Vagina (tissue), 2 donors: ENCODE results near the gene TAS2R40. TPM values are rescaled to one million over a fixed set of nuclear protein-coding genes. Genes with fewer than 3 reads are reported as not detected.
A peak's percentile ranks its signal among the peaks of the same experiment; 100 is the strongest.
"Not testable (repeated sequence)": the region's sequence is repeated elsewhere in the genome, so short reads cannot be mapped to it uniquely, and the experiment has no call there.

Source experiments
- DNase-seq, 2 donors: peaks; one replicate each; pipeline ENCODE4 v3.0.0-alpha.2; 2017; ENCODE audit errors: extremely low spot score in 2 of 2
- H3K27ac ChIP-seq: fragments of 200-600 bp; sonication (generic); one replicate; pipeline ENCODE4 v1.5.1; 2019
- H3K27me3 ChIP-seq: fragments of 200-600 bp; sonication (generic); one replicate; pipeline ENCODE4 v1.5.1; 2019
- H3K36me3 ChIP-seq, 2 donors: fragments of 200-600 bp; sonication (generic); one replicate each; pipeline ENCODE4 v1.5.1; 2017 to 2019
- H3K4me1 ChIP-seq: fragments of 200-600 bp; sonication (generic); one replicate; pipeline ENCODE4 v1.5.1; 2019
- H3K4me3 ChIP-seq, 2 donors: fragments of 200-600 bp; sonication (generic); 1 replicate in 1 of 2; 2 replicates in 1 of 2; pipeline ENCODE4 v1.5.1; 2016 to 2019
- H3K9me3 ChIP-seq: fragments of 200-600 bp; sonication (generic); one replicate; pipeline ENCODE4 v1.5.1; 2019
- CTCF ChIP-seq, 3 experiments: fragments of 450-650 bp in 2 of 3; fragments of 200-600 bp in 1 of 3; sonication (generic) in 1 of 3; IDR thresholded peaks; one replicate each; pipeline ENCODE4 v1.5.1; 2017 to 2019; ENCODE audit warnings: antibody characterized with exemption in 3 of 3, mild to moderate bottlenecking in 2 of 3, moderate library complexity in 2 of 3
- POLR2A ChIP-seq, 2 donors: fragments of 450-650 bp; IDR thresholded peaks; one replicate each; pipeline ENCODE4 v1.6.1; 2017; ENCODE audit warnings: antibody characterized with exemption in 2 of 2, mild to moderate bottlenecking in 2 of 2, moderate library complexity in 2 of 2
- POLR2AphosphoS5 ChIP-seq, 2 donors: sonication (generic); formaldehyde crosslinking; IDR thresholded peaks; one replicate each; pipeline ENCODE4 v1.9.0; 2017; ENCODE audit warnings: antibody characterized with exemption in 2 of 2, mild to moderate bottlenecking in 2 of 2, low read depth in 1 of 2; ENCODE audit not compliant: insufficient read depth in 1 of 2
- intact Hi-C: fragments of 100-400 bp; cut with DNase I; formaldehyde crosslinking; loops from one replicate; pipeline ENCODE4 v1.15.1; 2023
- total RNA-seq: library from RNA; depleted of rRNA; stranded (reverse); fragments of >200 nt; gene quantifications from one replicate; pipeline ENCODE4 v1.2.3, GENCODE V29; 2016

TAS2R40 gene
- total RNA-seq, 1 donor from 2014 or later, result not detected

GRCh38 chr7:143261901-143262300, 40.1 kb downstream of the TAS2R40 start:
- intact Hi-C loops, result no loop called here
- no peak for DNase-seq
- H3K4me3 ChIP-seq, result no peak overlapping the region
- peaks cover 22% of the 10 kb centered on the region for H3K4me1 ChIP-seq
- H3K27me3 ChIP-seq, result no peaks in the 10 kb centered on the region
- TF ChIP-seq POLR2A (IDR thresholded peaks at IDR 0.05) (no peak), POLR2AphosphoS5 (IDR thresholded peaks at IDR 0.05; ENCODE audit: insufficient read depth in 1 of 2, low read depth in 1 of 2) (no peak), CTCF (IDR thresholded peaks at IDR 0.05) (no peak)
- H3K9me3 ChIP-seq, result no peaks in the 10 kb centered on the region
- no peak overlapping the region for H3K27ac ChIP-seq
- peaks cover 0 to 5% of the 10 kb centered on the region in 2 donors for H3K36me3 ChIP-seq

GRCh38 chr7:143263266-143264195, 41.7 kb downstream of the TAS2R40 start, which contains the start of gene GSTK1:
GSTK1 (plus strand) TSS chr7:143263441; CDS start chr7:143263514, 73 bp downstream.
- intact Hi-C loops, result no loop called here
- H3K36me3 ChIP-seq, result peaks cover 0 to 21% of the 10 kb centered on the region in 2 donors
- TF ChIP-seq POLR2AphosphoS5 (IDR thresholded peaks at IDR 0.05; ENCODE audit: insufficient read depth in 1 of 2, low read depth in 1 of 2) (peak; percentile 65 to 94), CTCF (IDR thresholded peaks at IDR 0.05) (no peak), POLR2A (IDR thresholded peaks at IDR 0.05) (peak in 1 of 2 donors; percentile 69)

DNA sequence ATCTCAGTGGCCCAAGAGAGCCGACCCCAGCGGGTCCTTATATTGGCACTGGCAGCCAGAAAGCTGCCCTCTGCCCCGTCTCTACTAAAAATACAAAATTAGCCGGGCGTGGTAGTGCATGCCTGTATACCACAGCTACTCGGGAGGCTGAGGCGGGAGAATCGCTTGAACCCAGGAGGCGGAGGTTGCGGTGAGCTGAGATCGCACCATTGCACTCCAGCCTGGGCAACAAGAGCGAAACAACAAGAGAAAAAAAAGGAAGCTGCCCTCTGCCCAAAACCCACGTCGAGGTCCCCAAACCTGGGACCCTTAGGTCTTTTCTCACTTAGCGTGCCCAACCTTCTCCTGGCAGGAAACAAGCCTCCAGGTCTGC, 42.3 kb downstream of the TAS2R40 start:
- DNase-seq, H3K27me3 ChIP-seq, intact Hi-C loops, H3K9me3 ChIP-seq: not testable (repeated sequence)
- Histone ChIP-seq H3K27ac (peak overlapping the region; percentile 81), H3K36me3 (peaks cover 0 to 26% of the 10 kb centered on the region in 2 donors), H3K4me1 (peaks cover 22% of the 10 kb centered on the region), H3K4me3 (peak overlapping the region; percentile 78 to 82)

More at GRCh38 chr7:143263266-143264195, 41.7 kb downstream of the TAS2R40 start, which contains the start of gene GSTK1:
- no peaks in the 10 kb centered on the region for H3K9me3 ChIP-seq
- peak within 1 kb of the TSS; percentile 81 for H3K27ac ChIP-seq
- H3K27me3 ChIP-seq, result no peaks in the 10 kb centered on the region
- peaks cover 22% of the 10 kb centered on the region for H3K4me1 ChIP-seq
- no peak for DNase-seq
- H3K4me3 ChIP-seq, result peak within 1 kb of the TSS; percentile 78 to 82

DNA sequence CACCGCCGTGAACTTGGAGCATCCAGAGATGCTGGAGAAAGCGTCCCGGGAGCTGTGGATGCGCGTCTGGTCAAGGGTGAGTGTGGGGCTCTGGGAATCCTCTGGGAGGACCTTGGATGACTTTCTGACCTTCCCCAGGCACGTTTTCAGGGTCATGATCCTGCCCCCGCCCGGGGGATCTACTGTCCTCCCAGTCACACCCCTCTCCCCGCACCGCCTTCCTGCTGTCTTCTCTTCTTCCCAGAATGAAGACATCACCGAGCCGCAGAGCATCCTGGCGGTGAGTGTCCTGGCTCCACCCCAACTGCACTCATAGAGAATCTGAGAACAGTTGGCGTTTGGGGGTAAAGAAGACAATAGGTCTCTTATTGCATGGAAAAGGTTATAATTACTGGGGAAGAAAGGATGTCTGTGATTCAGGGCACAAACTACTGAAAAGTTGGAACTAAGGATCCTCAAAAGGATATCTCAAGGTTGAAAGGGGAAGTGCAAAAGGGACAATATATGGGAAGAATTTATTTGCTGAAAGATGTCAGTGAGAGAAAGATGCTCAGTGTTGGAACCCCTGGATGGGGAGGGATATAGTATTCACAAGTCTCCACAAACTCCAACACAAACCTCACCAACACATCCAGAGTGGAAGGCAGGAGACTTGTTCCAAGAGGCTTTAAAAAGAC, 43.3 kb downstream of the TAS2R40 start:
- TF ChIP-seq POLR2A (IDR thresholded peaks at IDR 0.05) (no peak), CTCF (IDR thresholded peaks at IDR 0.05) (no peak), POLR2AphosphoS5 (IDR thresholded peaks at IDR 0.05; ENCODE audit: insufficient read depth in 1 of 2, low read depth in 1 of 2) (no peak)
- H3K4me3 ChIP-seq, result peak overlapping the region in 1 of 2 donors; percentile 78
- peaks cover 0 to 32% of the 10 kb centered on the region in 2 donors for H3K36me3 ChIP-seq

GRCh38 chr7:143269251-143269650, 47.4 kb downstream of the TAS2R40 start:
- DNase-seq, result no peak
- Histone ChIP-seq H3K27me3 (no peaks in the 10 kb centered on the region), H3K9me3 (no peaks in the 10 kb centered on the region), H3K4me3 (no peak overlapping the region), H3K36me3 (peaks cover 0 to 32% of the 10 kb centered on the region in 2 donors), H3K4me1 (peaks cover 12% of the 10 kb centered on the region), H3K27ac (no peak overlapping the region)
- TF ChIP-seq CTCF (IDR thresholded peaks at IDR 0.05), result no peak
- no peak for TF ChIP-seq POLR2AphosphoS5 (IDR thresholded peaks at IDR 0.05; ENCODE audit: insufficient read depth in 1 of 2, low read depth in 1 of 2)
- no peak for TF ChIP-seq POLR2A (IDR thresholded peaks at IDR 0.05)
- intact Hi-C loops, result no loop called here

More for the DNA sequence above, 43.3 kb downstream of the TAS2R40 start:
- DNase-seq, result no peak
- H3K4me1 ChIP-seq, result peaks cover 22% of the 10 kb centered on the region
- H3K9me3 ChIP-seq, result no peaks in the 10 kb centered on the region
- intact Hi-C loops, result no loop called here
- no peaks in the 10 kb centered on the region for H3K27me3 ChIP-seq
- H3K27ac ChIP-seq, result no peak overlapping the region
